Progenitor cell of endocrine pancreas (in vitro differentiated cells): ENCODE data around the gene STEAP1B. TPM values are rescaled to one million over a fixed set of nuclear protein-coding genes. Genes with fewer than 3 reads are reported as not detected.
"Not testable (repeated sequence)": the region's sequence is repeated elsewhere in the genome, so short reads cannot be mapped to it uniquely, and the experiment has no call there.

Source experiments
- DNase-seq: peaks from one replicate; pipeline ENCODE4 v3.0.0; 2021; ENCODE audit warnings: low spot score; ENCODE audit not compliant: unreplicated experiment
- H3K27ac Mint-ChIP-seq: 2 replicates; pipeline ENCODE4 v1.8.0; 2021; ENCODE audit warnings: mild to moderate bottlenecking, moderate library complexity, mixed read lengths
- H3K27me3 Mint-ChIP-seq: 2 replicates; pipeline ENCODE4 v1.8.0; 2021; ENCODE audit warnings: mixed read lengths
- H3K36me3 Mint-ChIP-seq: 2 replicates; pipeline ENCODE4 v1.8.0; 2022; ENCODE audit warnings: mixed read lengths; ENCODE audit not compliant: insufficient read depth
- H3K4me1 Mint-ChIP-seq: 2 replicates; pipeline ENCODE4 v1.8.0; 2021; ENCODE audit warnings: low read depth, mixed read lengths
- H3K4me3 Mint-ChIP-seq: 2 replicates; pipeline ENCODE4 v1.8.0; 2021; ENCODE audit warnings: low read depth, mild to moderate bottlenecking, moderate library complexity, mixed read lengths
- H3K9me3 Mint-ChIP-seq: 2 replicates; pipeline ENCODE4 v1.8.0; 2021; ENCODE audit warnings: low read depth, mixed read lengths
- long read RNA-seq: library from polyadenylated mRNA; unstranded; transcript quantifications from one replicate; pipeline ENCODE4 v2.0.0, GENCODE V29; 2020
- total RNA-seq: library from RNA; stranded (reverse); gene quantifications from 2 replicates; pipeline ENCODE4 v1.2.1, GENCODE V29; 2021
- TF ChIP-seq, protein P1 (sequence below): fragments of 200-600 bp; sonication (generic); IDR thresholded peaks from one replicate; pipeline ENCODE4 v1.5.0; 2021; ENCODE audit warnings: antibody characterized with exemption, mild to moderate bottlenecking; ENCODE audit not compliant: unreplicated experiment

Gene STEAP1B
- total RNA-seq = 0.89 and 1.2 TPM in 2 replicates
- long read RNA-seq, partial matches to known transcripts = 0 of 2 reads
- long read RNA-seq, other reads (novel, unspliced or antisense) = 2 of 2 reads

DNA sequence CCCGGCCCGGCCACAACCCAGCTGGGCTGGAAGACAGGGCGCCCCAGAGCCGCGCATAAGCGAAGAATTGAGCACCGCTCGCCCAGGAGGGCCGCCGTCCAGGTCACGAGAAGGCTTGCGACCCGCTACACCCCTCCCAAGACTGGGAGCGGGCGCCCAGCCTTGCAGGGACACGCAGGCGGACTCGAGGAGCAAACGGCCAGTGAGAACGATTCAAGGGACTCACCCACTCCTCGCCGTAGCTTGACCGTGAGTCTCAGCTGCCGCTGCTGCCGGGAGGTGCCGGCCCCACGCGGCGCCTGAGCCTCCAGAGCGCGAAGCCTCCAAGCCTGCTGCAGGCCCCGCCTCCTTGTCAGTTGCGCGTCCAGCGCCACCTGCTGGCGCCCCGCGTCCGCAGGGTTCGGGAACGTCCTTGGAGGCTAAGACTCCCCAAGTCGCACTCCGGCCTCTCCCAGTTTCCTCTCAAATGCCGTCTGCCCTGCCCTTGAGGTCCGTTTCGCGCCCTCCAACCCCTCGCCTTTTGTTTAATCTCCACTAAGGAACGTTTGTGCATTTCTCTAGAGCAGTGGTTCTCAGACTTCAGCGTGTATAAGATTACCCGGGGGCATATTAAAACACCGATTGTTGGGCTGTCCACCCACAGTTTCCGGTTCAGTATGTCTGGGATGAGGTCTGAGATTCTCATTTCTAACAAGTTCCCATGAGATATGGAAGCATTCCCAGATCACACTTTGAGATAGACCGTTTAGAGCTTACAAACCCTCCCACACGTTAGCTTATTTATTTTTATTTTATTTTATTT lies at the start of gene STEAP1B:
Gene STEAP1B (minus strand): TSS at position 301 of the 802 bp plus-strand sequence. CDS start 5,333 bp downstream, outside the sequence.
- not testable (repeated sequence) for H3K4me1 Mint-ChIP-seq, H3K9me3 Mint-ChIP-seq

DNA sequence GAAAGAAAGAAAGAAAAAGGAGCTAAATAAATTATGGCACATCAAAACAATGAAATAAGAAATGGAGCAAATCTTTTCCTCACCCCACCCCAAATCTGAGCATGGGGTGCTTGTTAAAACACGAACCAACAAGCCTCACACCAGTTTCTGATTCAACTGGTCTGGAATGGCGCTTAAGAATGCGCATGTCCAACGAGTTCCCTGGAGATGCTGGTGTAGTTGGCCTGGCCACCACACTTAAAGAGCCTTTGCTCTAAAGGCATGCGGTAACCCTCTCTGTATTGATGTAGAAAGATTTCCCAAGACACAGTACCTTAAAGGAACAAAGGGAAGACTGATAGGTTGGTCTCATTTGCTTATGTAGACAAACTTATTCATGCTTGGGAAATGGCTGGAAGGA lies 49.1 kb upstream of the STEAP1B start:
- Mint-ChIP-seq H3K4me3 (peak overlapping the region; percentile 85), H3K36me3 (no peaks in the 10 kb centered on the region), H3K27ac (peak overlapping the region; percentile 92), H3K9me3 (no peaks in the 10 kb centered on the region), H3K4me1 (peaks cover 18% of the 10 kb centered on the region), H3K27me3 (peaks cover 15% of the 10 kb centered on the region)
- TF ChIP-seq, protein P1, sequence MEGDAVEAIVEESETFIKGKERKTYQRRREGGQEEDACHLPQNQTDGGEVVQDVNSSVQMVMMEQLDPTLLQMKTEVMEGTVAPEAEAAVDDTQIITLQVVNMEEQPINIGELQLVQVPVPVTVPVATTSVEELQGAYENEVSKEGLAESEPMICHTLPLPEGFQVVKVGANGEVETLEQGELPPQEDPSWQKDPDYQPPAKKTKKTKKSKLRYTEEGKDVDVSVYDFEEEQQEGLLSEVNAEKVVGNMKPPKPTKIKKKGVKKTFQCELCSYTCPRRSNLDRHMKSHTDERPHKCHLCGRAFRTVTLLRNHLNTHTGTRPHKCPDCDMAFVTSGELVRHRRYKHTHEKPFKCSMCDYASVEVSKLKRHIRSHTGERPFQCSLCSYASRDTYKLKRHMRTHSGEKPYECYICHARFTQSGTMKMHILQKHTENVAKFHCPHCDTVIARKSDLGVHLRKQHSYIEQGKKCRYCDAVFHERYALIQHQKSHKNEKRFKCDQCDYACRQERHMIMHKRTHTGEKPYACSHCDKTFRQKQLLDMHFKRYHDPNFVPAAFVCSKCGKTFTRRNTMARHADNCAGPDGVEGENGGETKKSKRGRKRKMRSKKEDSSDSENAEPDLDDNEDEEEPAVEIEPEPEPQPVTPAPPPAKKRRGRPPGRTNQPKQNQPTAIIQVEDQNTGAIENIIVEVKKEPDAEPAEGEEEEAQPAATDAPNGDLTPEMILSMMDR = no peak
- no peak for DNase-seq

More for the DNA sequence above, at the start of gene STEAP1B:
- not testable (repeated sequence) for H3K27ac Mint-ChIP-seq, H3K36me3 Mint-ChIP-seq
- peak; percentile 89 for DNase-seq
- TF ChIP-seq, protein P1 = peak; percentile 82
- Mint-ChIP-seq H3K27me3 (peaks cover 34% of the 10 kb centered on the region), H3K4me3 (peak within 1 kb of the TSS; percentile 49)

DNA sequence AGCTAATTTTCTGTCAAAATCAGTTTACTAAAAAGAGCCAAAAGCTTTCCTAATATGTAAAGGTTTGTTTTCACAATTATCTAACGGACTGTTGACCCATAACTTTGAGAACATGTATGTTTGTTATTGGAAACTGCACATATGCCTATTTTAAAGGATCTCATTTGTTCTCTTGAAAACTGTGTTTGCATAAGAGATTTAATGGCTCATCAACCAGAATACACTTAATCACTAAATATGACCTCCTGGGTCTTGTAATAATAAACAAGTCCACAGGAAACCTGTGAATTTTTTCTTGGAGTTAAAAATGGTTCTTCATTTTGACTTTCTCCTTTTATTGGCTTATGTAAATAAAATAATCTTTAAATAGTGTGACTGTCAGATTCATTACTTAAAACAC lies 48.3 kb upstream of the STEAP1B start:
- no peak overlapping the region for H3K27ac Mint-ChIP-seq
- DNase-seq = no peak
- H3K27me3 Mint-ChIP-seq = peaks cover 10% of the 10 kb centered on the region
- H3K9me3 Mint-ChIP-seq = no peaks in the 10 kb centered on the region
- H3K4me1 Mint-ChIP-seq = peaks cover 22% of the 10 kb centered on the region
- no peak overlapping the region for H3K4me3 Mint-ChIP-seq
- no peaks in the 10 kb centered on the region for H3K36me3 Mint-ChIP-seq
- TF ChIP-seq, protein P1 = no peak

DNA sequence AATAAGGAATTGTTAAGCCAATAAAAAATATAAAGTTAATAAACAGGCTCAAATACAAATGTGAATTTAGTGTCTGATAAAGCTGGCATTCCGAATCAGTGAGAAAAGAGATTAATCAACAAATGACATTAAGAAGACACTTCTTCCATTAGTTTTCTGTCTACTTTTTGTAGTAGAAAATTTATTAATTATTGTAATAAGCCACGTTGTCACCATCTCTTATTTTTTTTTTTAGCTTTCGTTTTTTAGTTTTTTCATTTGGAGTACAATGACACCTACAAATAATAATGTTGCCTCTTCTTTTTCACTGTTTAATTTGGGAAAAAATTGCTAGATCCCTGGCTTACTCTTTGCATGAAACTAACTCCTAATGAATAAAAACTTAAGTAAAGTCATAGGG lies 46.8 kb upstream of the STEAP1B start:
- Mint-ChIP-seq H3K9me3 (no peaks in the 10 kb centered on the region), H3K27ac (no peak overlapping the region), H3K36me3 (no peaks in the 10 kb centered on the region), H3K4me1 (peaks cover 24% of the 10 kb centered on the region), H3K27me3 (peaks cover 5% of the 10 kb centered on the region), H3K4me3 (no peak overlapping the region)
- DNase-seq = no peak
- TF ChIP-seq, protein P1 = no peak

DNA sequence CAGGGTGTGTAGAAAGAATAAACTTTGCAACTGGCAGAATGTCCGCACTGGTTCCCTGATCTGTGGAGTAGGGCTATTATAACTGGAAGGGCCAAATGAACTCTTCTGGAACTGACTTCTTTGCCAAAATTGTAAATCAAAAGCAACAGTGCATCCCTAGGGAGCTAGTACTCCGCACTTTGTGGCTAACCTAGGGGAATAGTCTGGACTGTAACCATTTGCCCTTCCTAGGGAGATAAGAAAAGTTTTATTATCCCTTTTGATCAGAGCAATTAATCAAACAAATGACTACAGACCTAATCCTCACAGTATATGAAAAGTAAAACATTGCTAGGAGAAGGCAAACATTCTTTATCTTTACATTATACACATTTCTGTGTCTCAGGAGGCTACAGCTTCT lies 45.5 kb upstream of the STEAP1B start:
- H3K9me3 Mint-ChIP-seq = no peaks in the 10 kb centered on the region
- peaks cover 24% of the 10 kb centered on the region for H3K4me1 Mint-ChIP-seq
- TF ChIP-seq, protein P1 = no peak
- no peak for DNase-seq
- no peaks in the 10 kb centered on the region for H3K36me3 Mint-ChIP-seq
- no peaks in the 10 kb centered on the region for H3K27me3 Mint-ChIP-seq
- no peak overlapping the region for H3K27ac Mint-ChIP-seq
- H3K4me3 Mint-ChIP-seq = no peak overlapping the region
